Measurements from ENCODE around the gene TAMM41. TPM values are rescaled to one million over a fixed set of nuclear protein-coding genes. Genes with fewer than 3 reads are reported as not detected.

The TAMM41 gene
- total and polyA plus RNA-seq, 4 donors = 3.0 to 8.7 (median 5.0) TPM

DNA sequence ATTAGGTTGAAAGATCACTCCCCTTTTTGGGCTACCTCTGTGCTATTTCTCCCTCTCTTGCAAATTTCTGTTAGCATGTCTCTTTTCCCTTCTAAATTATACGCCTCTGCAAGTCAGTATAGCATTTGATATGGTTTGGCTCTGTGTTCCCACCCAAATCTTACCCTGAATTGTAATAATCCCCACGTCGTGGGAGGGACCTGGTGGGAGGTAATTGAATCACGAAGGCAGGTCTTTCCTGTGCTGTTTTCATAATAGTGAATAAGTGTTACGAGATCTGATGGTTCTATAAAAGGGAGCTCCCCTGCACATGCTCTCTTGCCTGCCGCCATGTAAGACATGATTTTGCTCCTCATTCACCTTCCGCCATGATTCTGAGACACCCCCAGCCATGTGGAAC, 41.0 kb downstream of the TAMM41 start:
- H3K9me3 ChIP-seq (ENCODE audit: control insufficient read depth in 4 of 4, low read length in 3 of 4) = no peaks in the 10 kb centered on the region
- H3K27ac ChIP-seq (ENCODE audit: low read depth in 1 of 2, low read length in 2 of 2) = no peak overlapping the region
- no peak overlapping the region for H3K4me3 ChIP-seq (ENCODE audit: low read depth in 1 of 3, low read length in 3 of 3)
- no peak for TF ChIP-seq RXRA (IDR thresholded peaks at IDR 0.05)
- TF ChIP-seq EGR1 (IDR thresholded peaks at IDR 0.05; ENCODE audit: low read depth in 2 of 2) = no peak
- no peak for TF ChIP-seq HNF4G (IDR thresholded peaks at IDR 0.05)
- TF ChIP-seq ZBTB33 (IDR thresholded peaks at IDR 0.05) = no peak
- TF ChIP-seq SP1 (IDR thresholded peaks at IDR 0.05) = no peak
- TF ChIP-seq MAX (IDR thresholded peaks at IDR 0.05) = no peak
- TF ChIP-seq JUND (IDR thresholded peaks at IDR 0.05) = no peak
- no peak for TF ChIP-seq TAF1 (conservative IDR thresholded peaks at IDR 0.05)
- TF ChIP-seq RAD21 (IDR thresholded peaks at IDR 0.05) = no peak
- TF ChIP-seq, protein P1, sequence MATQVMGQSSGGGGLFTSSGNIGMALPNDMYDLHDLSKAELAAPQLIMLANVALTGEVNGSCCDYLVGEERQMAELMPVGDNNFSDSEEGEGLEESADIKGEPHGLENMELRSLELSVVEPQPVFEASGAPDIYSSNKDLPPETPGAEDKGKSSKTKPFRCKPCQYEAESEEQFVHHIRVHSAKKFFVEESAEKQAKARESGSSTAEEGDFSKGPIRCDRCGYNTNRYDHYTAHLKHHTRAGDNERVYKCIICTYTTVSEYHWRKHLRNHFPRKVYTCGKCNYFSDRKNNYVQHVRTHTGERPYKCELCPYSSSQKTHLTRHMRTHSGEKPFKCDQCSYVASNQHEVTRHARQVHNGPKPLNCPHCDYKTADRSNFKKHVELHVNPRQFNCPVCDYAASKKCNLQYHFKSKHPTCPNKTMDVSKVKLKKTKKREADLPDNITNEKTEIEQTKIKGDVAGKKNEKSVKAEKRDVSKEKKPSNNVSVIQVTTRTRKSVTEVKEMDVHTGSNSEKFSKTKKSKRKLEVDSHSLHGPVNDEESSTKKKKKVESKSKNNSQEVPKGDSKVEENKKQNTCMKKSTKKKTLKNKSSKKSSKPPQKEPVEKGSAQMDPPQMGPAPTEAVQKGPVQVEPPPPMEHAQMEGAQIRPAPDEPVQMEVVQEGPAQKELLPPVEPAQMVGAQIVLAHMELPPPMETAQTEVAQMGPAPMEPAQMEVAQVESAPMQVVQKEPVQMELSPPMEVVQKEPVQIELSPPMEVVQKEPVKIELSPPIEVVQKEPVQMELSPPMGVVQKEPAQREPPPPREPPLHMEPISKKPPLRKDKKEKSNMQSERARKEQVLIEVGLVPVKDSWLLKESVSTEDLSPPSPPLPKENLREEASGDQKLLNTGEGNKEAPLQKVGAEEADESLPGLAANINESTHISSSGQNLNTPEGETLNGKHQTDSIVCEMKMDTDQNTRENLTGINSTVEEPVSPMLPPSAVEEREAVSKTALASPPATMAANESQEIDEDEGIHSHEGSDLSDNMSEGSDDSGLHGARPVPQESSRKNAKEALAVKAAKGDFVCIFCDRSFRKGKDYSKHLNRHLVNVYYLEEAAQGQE (IDR thresholded peaks at IDR 0.05) = no peak
- no peak for TF ChIP-seq FOXA2 (IDR thresholded peaks at IDR 0.05)
- TF ChIP-seq NR2F2 (IDR thresholded peaks at IDR 0.05) = no peak
- no peak for TF ChIP-seq CTCF (IDR thresholded peaks at IDR 0.05; ENCODE audit: low read depth, low read length, missing input control)
- TF ChIP-seq FOXA1 (IDR thresholded peaks at IDR 0.05) = no peak
- no peak for TF ChIP-seq HNF4A (conservative IDR thresholded peaks at IDR 0.05)
- DNase-seq (ENCODE audit: low spot score) = no peak
- H3K9ac ChIP-seq (ENCODE audit: low read depth in 1 of 2, low read length in 2 of 2) = no peak overlapping the region
- H3K27me3 ChIP-seq (ENCODE audit: control insufficient read depth in 4 of 4, insufficient read depth in 4 of 4, low read length in 3 of 4) = no peaks in the 10 kb centered on the region
- no peaks in the 10 kb centered on the region for H3K4me1 ChIP-seq (ENCODE audit: control insufficient read depth in 4 of 4, insufficient read depth in 4 of 4, low read length in 3 of 4)
- WGBS = 98% methylated on average over 7 of the region's 7 CpGs
- peaks cover 4 to 23% (median 9%) of the 10 kb centered on the region in 4 donors for H3K36me3 ChIP-seq (ENCODE audit: control insufficient read depth in 4 of 4, insufficient read depth in 3 of 4, low read depth in 1 of 4, low read length in 3 of 4)
